Calu3 (cell line): ENCODE results near the gene OFD1. TPM values are rescaled to one million over a fixed set of nuclear protein-coding genes. Genes with fewer than 3 reads are reported as not detected.
A peak's percentile ranks its signal among the peaks of the same experiment; 100 is the strongest.

Source experiments
- Bru-seq: library from RNA; stranded (reverse); fragments of 400-500 nt; gene quantifications from one replicate; lab custom pipeline; 2021; lab: Mats Ljungman, UMichigan
- BruChase-seq, 2 experiments: library from RNA; stranded (reverse); fragments of 400-500 nt; gene quantifications; one replicate each; lab custom pipeline; 2021; lab: Mats Ljungman, UMichigan
- BruUV-seq: library from RNA; stranded (reverse); fragments of 400-500 nt; replicated peaks from 2 replicates; lab custom pipeline; 2021; lab: Mats Ljungman, UMichigan
- CTCF ChIA-PET: fragments of 300-600 bp; sonication (Branson Sonifier 250); formaldehyde crosslinking; loops from one replicate; lab custom pipeline; 2022; ENCODE audit warnings: antibody characterized with exemption; lab: Charles Lee
- DNase-seq: peaks from one replicate; pipeline ENCODE4 v3.0.0; 2022
- H3K27ac Mint-ChIP-seq: one replicate; pipeline ENCODE4 v1.8.0; 2022; ENCODE audit warnings: mixed read lengths; ENCODE audit not compliant: unreplicated experiment
- H3K27me3 Mint-ChIP-seq: one replicate; pipeline ENCODE4 v1.8.0; 2022; ENCODE audit warnings: mixed read lengths; ENCODE audit not compliant: unreplicated experiment
- H3K36me3 Mint-ChIP-seq: one replicate; pipeline ENCODE4 v1.8.0; 2022; ENCODE audit warnings: mild to moderate bottlenecking, moderate library complexity, mixed read lengths; ENCODE audit not compliant: insufficient read depth, unreplicated experiment
- H3K4me1 Mint-ChIP-seq: one replicate; pipeline ENCODE4 v1.8.0; 2022; ENCODE audit warnings: mild to moderate bottlenecking, low read depth, mixed read lengths; ENCODE audit not compliant: unreplicated experiment
- H3K4me3 Mint-ChIP-seq: one replicate; pipeline ENCODE4 v1.8.0; 2022; ENCODE audit warnings: mild to moderate bottlenecking, low read depth, moderate library complexity, mixed read lengths; ENCODE audit not compliant: unreplicated experiment
- H3K9me3 Mint-ChIP-seq: one replicate; pipeline ENCODE4 v1.8.0; 2022; ENCODE audit warnings: low read depth, mixed read lengths; ENCODE audit not compliant: unreplicated experiment
- CTCF ChIP-seq: fragments of 200-600 bp; IDR thresholded peaks from one replicate; pipeline ENCODE4 v1.8.0; 2022; ENCODE audit warnings: antibody characterized with exemption; ENCODE audit not compliant: unreplicated experiment
- intact Hi-C: fragments of 100-400 bp; cut with micrococcal nuclease; formaldehyde crosslinking; loops from one replicate; pipeline ENCODE4 v1.10.0; 2022; ENCODE audit not compliant: unreplicated experiment
- long read RNA-seq: library from polyadenylated mRNA; stranded (forward); transcript quantifications from one replicate; pipeline ENCODE4 v2.0.0, GENCODE V29; 2022
- total RNA-seq: library from RNA; stranded (reverse); gene quantifications from 2 replicates; pipeline ENCODE4 v1.2.3, GENCODE V29; 2022

OFD1 gene
- total RNA-seq (46.4 and 57.0 TPM in 2 replicates), Bru-seq, nascent RNA (percentile 91 among the genes with signal in this experiment), BruChase-seq, experiment 1, labeled RNA remaining after a 6-hour chase (percentile 87 among the genes with signal in this experiment), BruChase-seq, experiment 2, labeled RNA remaining after a 2-hour chase (percentile 88 among the genes with signal in this experiment)
- long read RNA-seq, full-length matches to known transcripts: 19 of 34 reads
- long read RNA-seq, partial matches to known transcripts: 7 of 34 reads
- long read RNA-seq, other reads (novel, unspliced or antisense): 8 of 34 reads

GRCh38 chrX:13734278-13735172 lies at the start of gene OFD1, which contains the start of gene TRAPPC2:
OFD1 (plus strand) TSS chrX:13734748; CDS start chrX:13735072, 324 bp downstream.
TRAPPC2 (minus strand) TSS chrX:13734620; CDS start chrX:13719963, 14,657 bp downstream.
- Mint-ChIP-seq H3K9me3 (no peaks in the 10 kb centered on the region), H3K27me3 (no peaks in the 10 kb centered on the region), H3K4me3 (peak within 1 kb of the TSS; percentile 98), H3K36me3 (peaks cover 29% of the 10 kb centered on the region), H3K4me1 (peaks cover 26% of the 10 kb centered on the region), H3K27ac (peak within 1 kb of the TSS; percentile 100)
- CTCF ChIA-PET: interaction anchor here (0.5 to 1.4 kb wide), 6 partner anchors 12 to 227 kb away, joined by 3 to 8 read pairs (median 4); no protein-coding TSS in a partner anchor
- peak; percentile 90 for DNase-seq
- BruUV-seq: no TSS peak
- TF ChIP-seq CTCF: no peak
- intact Hi-C loops: loop anchor here (5.0 kb wide), 1 partner anchor 42 kb away; no protein-coding TSS in a partner anchor

GRCh38 chrX:13685126-13685763 lies 49.3 kb upstream of the OFD1 start:
- no TSS peak for BruUV-seq
- H3K27ac Mint-ChIP-seq: peak overlapping the region; percentile 18

GRCh38 chrX:13687203-13687602 lies 47.3 kb upstream of the OFD1 start:
- peaks cover 40% of the 10 kb centered on the region for H3K36me3 Mint-ChIP-seq
- no TSS peak for BruUV-seq
- no peak for DNase-seq
- H3K4me3 Mint-ChIP-seq: no peak overlapping the region
- no peak for TF ChIP-seq CTCF
- no peak overlapping the region for H3K27ac Mint-ChIP-seq
- intact Hi-C loops: no loop called here
- H3K27me3 Mint-ChIP-seq: no peaks in the 10 kb centered on the region
- H3K9me3 Mint-ChIP-seq: no peaks in the 10 kb centered on the region
- H3K4me1 Mint-ChIP-seq: peaks cover 32% of the 10 kb centered on the region
- CTCF ChIA-PET: no interaction called here

More at GRCh38 chrX:13685126-13685763, 49.3 kb upstream of the OFD1 start:
- Mint-ChIP-seq H3K9me3 (no peaks in the 10 kb centered on the region), H3K36me3 (peaks cover 21% of the 10 kb centered on the region), H3K27me3 (no peaks in the 10 kb centered on the region), H3K4me1 (peaks cover 27% of the 10 kb centered on the region), H3K4me3 (no peak overlapping the region)
- CTCF ChIA-PET: interaction anchor here (1.3 kb wide), 1 partner anchor 16 kb away, joined by 3 read pairs; no protein-coding TSS in a partner anchor
- no peak for TF ChIP-seq CTCF
- intact Hi-C loops: no loop called here
- DNase-seq: no peak
